Osteoblast (primary cell): Measurements from ENCODE around the gene ANTXRL. TPM values are rescaled to one million over a fixed set of nuclear protein-coding genes. Genes with fewer than 3 reads are reported as not detected.
"Not testable (repeated sequence)": the region's sequence is repeated elsewhere in the genome, so short reads cannot be mapped to it uniquely, and the experiment has no call there.

Experiments used
- DNase-seq: peaks from one replicate; pipeline ENCODE4 v3.0.0; 2011; ENCODE audit warnings: low spot score, mixed read lengths; ENCODE audit not compliant: insufficient read length; ENCODE audit errors: missing footprints
- H2AFZ ChIP-seq: 2 replicates; pipeline ENCODE4 v1.6.0; 2011; ENCODE audit warnings: mild to moderate bottlenecking, low read length
- H3K27ac ChIP-seq: 2 replicates; pipeline ENCODE4 v1.5.1; 2011; ENCODE audit warnings: mild to moderate bottlenecking, low read depth, low read length, moderate library complexity
- H3K27me3 ChIP-seq: 2 replicates; pipeline ENCODE4 v1.6.0; 2012; ENCODE audit warnings: mild to moderate bottlenecking, control low read depth, inconsistent platforms, low read length, moderate library complexity; ENCODE audit not compliant: insufficient read depth
- H3K36me3 ChIP-seq: 2 replicates; pipeline ENCODE4 v1.5.1; 2011; ENCODE audit warnings: mild to moderate bottlenecking, low read length, control low read depth, moderate library complexity; ENCODE audit not compliant: insufficient read depth
- H3K4me1 ChIP-seq: 2 replicates; pipeline ENCODE4 v1.5.1; 2011; ENCODE audit warnings: mild to moderate bottlenecking, low read length, control low read depth, moderate library complexity; ENCODE audit not compliant: insufficient read depth
- H3K4me2 ChIP-seq: 2 replicates; pipeline ENCODE4 v1.6.0; 2011; ENCODE audit warnings: mild to moderate bottlenecking, low read length; ENCODE audit not compliant: insufficient read depth
- H3K4me3 ChIP-seq: fragments of 200-600 bp; sonication (generic); 3 replicates; pipeline ENCODE4 v1.5.1; 2012; ENCODE audit warnings: mild to moderate bottlenecking, low read length, inconsistent platforms; ENCODE audit not compliant: insufficient read depth
- H3K79me2 ChIP-seq: 2 replicates; pipeline ENCODE4 v1.6.0; 2012; ENCODE audit warnings: mild to moderate bottlenecking, low read length, control low read depth, inconsistent platforms; ENCODE audit not compliant: insufficient read depth
- H3K9me3 ChIP-seq: 2 replicates; pipeline ENCODE4 v1.5.1; 2011; ENCODE audit warnings: low read depth, low read length, control low read depth
- H4K20me1 ChIP-seq: 2 replicates; pipeline ENCODE4 v1.6.0; 2012; ENCODE audit warnings: mild to moderate bottlenecking, low read length, control low read depth; ENCODE audit not compliant: insufficient read depth
- total RNA-seq: library from RNA; depleted of rRNA; stranded (reverse); fragments of >200 nt; gene quantifications from 2 replicates; pipeline ENCODE4 v1.2.3, GENCODE V29; 2012
- TF ChIP-seq, protein P1 (sequence below): IDR thresholded peaks from 2 replicates; pipeline ENCODE4 v1.5.1; 2011; ENCODE audit warnings: mild to moderate bottlenecking, low read depth, low read length, moderate library complexity; ENCODE audit errors: extremely low read depth

The ANTXRL gene
- total RNA-seq, 1 donor = not detected

DNA sequence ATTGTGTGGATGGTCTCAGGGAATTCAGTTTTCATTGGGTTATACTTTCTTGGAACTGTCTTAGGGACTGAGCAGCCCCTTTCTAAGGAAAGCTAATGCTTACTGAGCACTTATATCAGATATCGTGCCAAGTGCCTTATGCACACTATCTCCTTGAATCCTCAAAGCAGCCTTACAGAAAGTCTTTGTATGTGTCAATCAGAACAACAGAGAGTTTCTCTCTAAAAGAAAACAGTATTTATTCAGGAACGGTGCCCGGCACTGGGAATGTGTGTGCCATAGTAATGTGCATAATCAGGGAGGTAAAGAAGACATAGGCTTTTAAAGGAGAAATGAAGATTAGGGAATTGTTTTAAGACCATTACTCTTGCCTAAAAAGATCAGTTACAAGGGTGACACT is 17.3 kb downstream of the ANTXRL start:
- Histone ChIP-seq H3K4me3 (no peak overlapping the region), H3K9me3 (no peaks in the 10 kb centered on the region), H3K36me3 (no peaks in the 10 kb centered on the region), H4K20me1 (no peaks in the 10 kb centered on the region), H3K27ac (no peak overlapping the region), H2AFZ (no peak overlapping the region), H3K79me2 (no peaks in the 10 kb centered on the region), H3K27me3 (peaks cover 5% of the 10 kb centered on the region), H3K4me2 (no peak overlapping the region), H3K4me1 (no peaks in the 10 kb centered on the region)
- DNase-seq = no peak
- TF ChIP-seq, protein P1, sequence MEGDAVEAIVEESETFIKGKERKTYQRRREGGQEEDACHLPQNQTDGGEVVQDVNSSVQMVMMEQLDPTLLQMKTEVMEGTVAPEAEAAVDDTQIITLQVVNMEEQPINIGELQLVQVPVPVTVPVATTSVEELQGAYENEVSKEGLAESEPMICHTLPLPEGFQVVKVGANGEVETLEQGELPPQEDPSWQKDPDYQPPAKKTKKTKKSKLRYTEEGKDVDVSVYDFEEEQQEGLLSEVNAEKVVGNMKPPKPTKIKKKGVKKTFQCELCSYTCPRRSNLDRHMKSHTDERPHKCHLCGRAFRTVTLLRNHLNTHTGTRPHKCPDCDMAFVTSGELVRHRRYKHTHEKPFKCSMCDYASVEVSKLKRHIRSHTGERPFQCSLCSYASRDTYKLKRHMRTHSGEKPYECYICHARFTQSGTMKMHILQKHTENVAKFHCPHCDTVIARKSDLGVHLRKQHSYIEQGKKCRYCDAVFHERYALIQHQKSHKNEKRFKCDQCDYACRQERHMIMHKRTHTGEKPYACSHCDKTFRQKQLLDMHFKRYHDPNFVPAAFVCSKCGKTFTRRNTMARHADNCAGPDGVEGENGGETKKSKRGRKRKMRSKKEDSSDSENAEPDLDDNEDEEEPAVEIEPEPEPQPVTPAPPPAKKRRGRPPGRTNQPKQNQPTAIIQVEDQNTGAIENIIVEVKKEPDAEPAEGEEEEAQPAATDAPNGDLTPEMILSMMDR = no peak

DNA sequence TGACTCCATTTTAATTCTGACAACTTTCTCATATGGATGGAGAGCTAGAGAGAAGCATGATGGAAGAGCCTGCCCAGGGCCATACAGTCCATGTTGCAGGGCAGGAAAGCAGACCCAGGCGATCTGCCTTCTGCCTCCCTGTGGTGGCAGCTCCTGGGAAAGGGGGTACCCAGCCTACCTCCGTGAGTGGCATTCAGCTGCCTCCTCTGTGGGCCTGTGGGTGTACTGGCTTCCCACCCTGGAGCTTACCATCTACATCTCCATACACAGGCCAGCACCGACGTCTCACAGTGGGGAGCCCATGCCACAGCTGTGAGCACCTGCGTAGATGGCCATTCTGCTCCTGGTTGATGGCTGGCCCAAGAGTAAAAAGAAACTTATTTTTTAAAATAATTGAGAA is 17.9 kb downstream of the ANTXRL start:
- not testable (repeated sequence) for H2AFZ ChIP-seq, H3K9me3 ChIP-seq, H3K27ac ChIP-seq, H3K4me3 ChIP-seq, H3K36me3 ChIP-seq, H3K27me3 ChIP-seq, H3K4me1 ChIP-seq, H3K79me2 ChIP-seq, H4K20me1 ChIP-seq, DNase-seq, H3K4me2 ChIP-seq

DNA sequence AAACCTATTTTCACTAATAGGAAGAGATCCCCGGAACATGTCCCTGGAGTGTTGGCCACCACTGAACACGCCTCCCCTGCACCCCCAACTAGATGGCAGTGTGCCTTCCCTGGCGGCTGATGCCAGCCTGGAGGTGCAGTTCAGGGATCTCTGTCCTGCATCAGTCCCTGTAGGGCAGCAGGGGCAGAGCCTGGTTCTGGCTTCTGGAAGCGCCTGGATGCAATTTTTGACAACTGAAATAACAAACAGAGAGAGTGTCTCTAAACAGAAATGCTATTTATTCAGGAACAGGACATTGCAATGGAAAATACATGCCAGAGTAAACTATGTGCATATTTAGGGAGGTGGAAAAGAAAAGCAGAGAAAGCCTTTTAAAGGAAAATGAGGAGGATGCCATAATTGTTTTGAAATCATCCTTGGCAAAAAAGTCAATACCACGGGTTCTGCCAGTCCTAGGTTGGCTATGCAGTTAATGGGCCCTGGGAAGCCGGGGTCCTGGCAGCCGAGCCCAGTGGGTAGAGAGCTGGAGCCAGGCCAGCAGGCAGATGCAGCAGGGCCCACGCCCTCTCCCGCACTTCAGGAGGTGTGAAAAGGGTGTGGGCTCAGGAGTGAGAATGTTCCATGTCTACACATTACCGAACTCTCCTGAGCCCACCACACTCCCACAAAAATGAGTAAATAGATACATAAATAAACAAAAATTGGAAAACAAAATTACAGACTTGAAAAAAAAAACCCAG is 18.5 kb downstream of the ANTXRL start:
- H3K4me3 ChIP-seq = no peak overlapping the region
- H3K27ac ChIP-seq = no peak overlapping the region
- H3K4me2 ChIP-seq = no peak overlapping the region
- TF ChIP-seq, protein P1 = no peak
- H3K36me3 ChIP-seq = no peaks in the 10 kb centered on the region
- no peaks in the 10 kb centered on the region for H3K79me2 ChIP-seq
- no peak overlapping the region for H2AFZ ChIP-seq
- H3K9me3 ChIP-seq = no peaks in the 10 kb centered on the region
- no peaks in the 10 kb centered on the region for H4K20me1 ChIP-seq
- H3K4me1 ChIP-seq = no peaks in the 10 kb centered on the region
- peaks cover 5% of the 10 kb centered on the region for H3K27me3 ChIP-seq
- DNase-seq = peak; percentile 49

DNA sequence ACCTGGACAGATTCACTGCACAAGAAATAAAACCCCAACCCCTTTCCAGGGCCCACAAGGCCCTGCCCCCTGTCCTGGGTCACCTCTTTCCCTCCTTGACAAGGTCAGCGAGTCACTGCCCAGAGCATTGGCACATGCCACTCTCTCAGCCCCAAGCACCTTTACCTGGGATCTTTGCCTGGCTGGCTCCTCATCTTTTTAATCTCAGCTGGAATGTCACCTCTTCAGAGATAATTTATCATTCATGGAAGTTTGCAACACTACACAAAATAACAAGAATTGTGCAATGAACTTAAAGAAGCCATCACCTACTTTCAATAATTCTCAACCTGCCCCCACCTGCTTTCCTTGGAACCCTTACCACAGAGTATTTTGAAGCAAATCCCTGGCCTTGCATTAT is 19.2 kb downstream of the ANTXRL start:
- no peak overlapping the region for H2AFZ ChIP-seq
- H3K4me2 ChIP-seq = no peak overlapping the region
- TF ChIP-seq, protein P1 = no peak
- no peak overlapping the region for H3K4me3 ChIP-seq
- H3K4me1 ChIP-seq = no peaks in the 10 kb centered on the region
- H4K20me1 ChIP-seq = no peaks in the 10 kb centered on the region
- H3K27ac ChIP-seq = no peak overlapping the region
- no peaks in the 10 kb centered on the region for H3K79me2 ChIP-seq
- no peaks in the 10 kb centered on the region for H3K36me3 ChIP-seq
- H3K9me3 ChIP-seq = no peaks in the 10 kb centered on the region
- DNase-seq = peak; percentile 21
- peaks cover 5% of the 10 kb centered on the region for H3K27me3 ChIP-seq
